Left colon (tissue), 2 donors: ENCODE results near the gene TRAP1. TPM values are rescaled to one million over a fixed set of nuclear protein-coding genes. Genes with fewer than 3 reads are reported as not detected.
A peak's percentile ranks its signal among the peaks of the same experiment; 100 is the strongest.
"Not testable (repeated sequence)": the region's sequence is repeated elsewhere in the genome, so short reads cannot be mapped to it uniquely, and the experiment has no call there.

ENCODE experiments used
- ATAC-seq: fragments of 200-7000 bp; cut with Tn5 transposase; one replicate; pipeline ENCODE4 v1.9.1; 2020; ENCODE audit warnings: mild to moderate bottlenecking, moderate library complexity
- DNase-seq, 2 donors: peaks; one replicate each; pipeline ENCODE4 v3.0.0-alpha.2; 2020
- intact Hi-C, 2 donors: fragments of 100-400 bp; cut with DNase I in 1 of 2; cut with micrococcal nuclease in 1 of 2; formaldehyde crosslinking; loops; one replicate each; pipeline versions ENCODE4 v1.11.2 to v1.14.0; 2022; cut with DNase I, micrococcal nuclease
- total RNA-seq, 2 donors: library from RNA; stranded (reverse); fragmentation: NEBNext Ultra II Directional; extraction: Animal tissue kit (Norgen Biotek cat#: 25700); gene quantifications; one replicate each; pipeline ENCODE4 v1.2.1, GENCODE V29; 2021
- donor health status: DM: no; HTN: no; CAD: no.
- donor health status: DM: yes; HTN: yes; CAD: no.

Gene TRAP1
- total RNA-seq, 2 donors from 2014 or later, result 71.2 to 98.5 TPM

DNA sequence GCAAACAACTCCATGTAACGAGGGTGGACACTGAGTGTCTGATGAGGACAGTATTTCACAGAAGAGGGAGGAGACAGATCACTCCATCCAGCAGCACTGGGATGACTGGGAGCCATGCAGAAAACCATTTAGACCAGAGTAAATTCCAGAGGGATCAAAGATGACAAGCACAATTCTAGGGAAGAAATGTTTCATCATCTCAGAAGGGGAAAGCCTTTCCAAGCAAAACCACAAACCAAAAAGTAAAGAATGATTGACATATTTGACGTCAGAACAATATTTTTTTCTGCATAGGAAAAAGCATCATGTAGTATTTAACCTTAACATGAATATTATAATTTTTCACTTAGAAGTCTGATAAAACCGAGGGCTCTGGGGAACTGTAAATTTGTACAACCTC lies 58.1 kb downstream of the TRAP1 start:
- DNase-seq (no peak), ATAC-seq (no peak)
- intact Hi-C loops, result no loop called here

DNA sequence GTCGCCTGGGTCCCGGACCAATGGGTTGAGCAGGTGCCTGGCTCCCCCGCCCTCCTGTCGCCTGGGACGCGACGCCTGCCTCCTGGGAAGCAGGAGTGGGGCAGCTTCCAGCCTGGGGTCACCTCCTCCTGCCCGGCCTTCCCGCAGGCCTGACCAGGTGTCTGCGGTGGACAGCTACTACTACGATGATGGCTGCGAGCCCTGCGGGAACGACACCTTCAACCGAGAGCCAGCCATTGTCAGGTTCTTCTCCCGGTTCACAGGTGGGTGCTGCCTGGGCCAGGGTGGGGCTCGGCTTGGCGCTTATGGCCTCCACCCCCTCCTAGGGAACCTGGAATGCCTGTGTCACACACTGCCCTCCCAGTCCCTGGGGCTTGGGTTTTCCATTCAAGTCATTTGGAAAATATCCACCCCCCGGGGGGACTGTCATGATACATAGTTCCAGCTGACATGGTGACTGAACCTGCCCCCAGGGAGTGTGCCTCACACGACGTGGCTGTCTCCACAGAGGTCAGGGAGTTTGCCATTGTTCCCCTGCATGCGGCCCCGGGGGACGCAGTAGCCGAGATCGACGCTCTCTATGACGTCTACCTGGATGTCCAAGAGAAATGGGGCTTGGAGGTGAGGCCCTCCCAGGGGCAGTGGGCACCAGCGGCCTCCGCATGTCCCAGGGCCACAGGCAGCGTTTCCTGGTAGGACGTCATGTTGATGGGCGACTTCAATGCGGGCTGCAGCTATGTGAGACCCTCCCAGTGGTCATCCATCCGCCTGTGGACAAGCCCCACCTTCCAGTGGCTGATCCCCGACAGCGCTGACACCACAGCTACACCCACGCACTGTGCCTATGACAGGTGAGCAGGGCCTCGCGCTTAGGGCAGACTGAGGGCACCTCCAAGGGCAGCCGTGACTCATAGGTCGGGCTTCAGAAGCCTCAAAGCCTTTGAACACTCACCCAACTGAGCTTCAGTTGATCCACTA lies 60.5 kb downstream of the TRAP1 start:
- peak in 1 of 2 donors; percentile 20 for DNase-seq
- intact Hi-C loops, result no loop called here

DNA sequence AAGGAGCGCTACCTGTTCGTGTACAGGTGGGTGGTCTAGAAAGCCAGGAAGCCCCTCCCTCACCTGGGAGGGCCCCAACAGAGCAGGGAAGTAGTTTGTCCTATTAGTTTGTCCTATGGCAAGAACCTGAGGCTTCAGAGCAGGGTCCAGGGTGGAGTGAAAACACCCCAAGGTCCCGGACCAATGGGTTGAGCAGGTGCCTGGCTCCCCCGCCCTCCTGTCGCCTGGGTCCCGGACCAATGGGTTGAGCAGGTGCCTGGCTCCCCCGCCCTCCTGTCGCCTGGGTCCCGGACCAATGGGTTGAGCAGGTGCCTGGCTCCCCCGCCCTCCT lies 61.2 kb downstream of the TRAP1 start:
- peak; percentile 14 for ATAC-seq
- intact Hi-C loops, DNase-seq: not testable (repeated sequence)

More for the DNA sequence above, 60.5 kb downstream of the TRAP1 start:
- peak; percentile 8 for ATAC-seq

DNA sequence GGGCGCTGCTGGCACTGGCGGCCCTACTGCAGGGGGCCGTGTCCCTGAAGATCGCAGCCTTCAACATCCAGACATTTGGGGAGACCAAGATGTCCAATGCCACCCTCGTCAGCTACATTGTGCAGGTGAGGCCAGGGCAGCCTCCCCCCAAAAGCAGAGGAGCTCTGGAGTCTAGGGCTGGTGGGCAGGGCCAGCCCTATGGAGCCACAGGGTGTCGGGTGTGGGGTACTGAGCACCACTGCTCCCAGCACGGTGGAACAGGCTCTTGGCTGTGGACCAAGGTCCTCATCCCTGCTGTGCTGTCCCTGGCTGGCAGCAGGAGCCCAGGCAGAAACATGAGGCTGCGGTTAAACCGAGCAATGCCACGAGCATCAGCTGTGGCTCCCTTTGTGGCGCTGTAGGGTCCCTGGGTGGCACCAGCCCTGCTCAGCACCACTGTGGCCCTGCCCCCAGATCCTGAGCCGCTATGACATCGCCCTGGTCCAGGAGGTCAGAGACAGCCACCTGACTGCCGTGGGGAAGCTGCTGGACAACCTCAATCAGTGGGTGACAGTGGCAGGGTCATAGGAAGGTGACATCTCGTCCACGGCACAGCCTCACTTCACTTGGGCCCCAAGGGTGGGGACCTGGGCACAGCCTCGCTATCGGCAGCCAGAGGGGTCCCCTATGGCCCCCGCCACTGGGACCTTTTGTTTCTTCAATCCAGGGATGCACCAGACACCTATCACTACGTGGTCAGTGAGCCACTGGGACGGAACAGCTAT lies 61.7 kb downstream of the TRAP1 start:
- DNase-seq, result peak; percentile 6 to 27
- intact Hi-C loops, result no loop called here
- no peak for ATAC-seq

DNA sequence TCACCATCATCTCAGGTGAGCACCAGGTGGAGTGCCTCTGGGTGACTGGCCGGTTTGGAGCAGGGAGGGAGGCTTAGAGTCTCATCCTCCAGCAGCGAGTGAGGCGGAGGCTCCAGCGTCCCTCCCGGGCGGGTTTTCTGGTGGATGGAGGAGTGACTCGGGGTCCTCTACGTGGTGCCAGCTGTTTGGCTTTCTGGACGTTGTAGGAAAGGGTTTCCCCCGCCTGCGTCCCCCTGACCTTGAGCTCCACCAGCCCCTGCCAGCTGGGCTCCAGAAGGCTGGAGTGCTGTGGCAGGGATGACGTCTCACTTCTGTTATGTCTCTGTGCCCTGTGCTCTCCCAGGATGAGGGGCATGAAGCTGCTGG lies 62.3 kb downstream of the TRAP1 start:
- intact Hi-C loops, result no loop called here
- ATAC-seq, result peak; percentile 6
- peak; percentile 8 to 22 for DNase-seq

- intact Hi-C loops, result no loop called here
- DNase-seq, result peak; percentile 75 to 80
- peak; percentile 77 for ATAC-seq
Observed at GRCh38 chr16:3654249-3654991, 62.9 kb downstream of the TRAP1 start, which contains the start of gene DNASE1. TSS of gene DNASE1 (plus strand) at chr16:3654691. CDS start at chr16:3655374, 683 bp downstream.

DNA sequence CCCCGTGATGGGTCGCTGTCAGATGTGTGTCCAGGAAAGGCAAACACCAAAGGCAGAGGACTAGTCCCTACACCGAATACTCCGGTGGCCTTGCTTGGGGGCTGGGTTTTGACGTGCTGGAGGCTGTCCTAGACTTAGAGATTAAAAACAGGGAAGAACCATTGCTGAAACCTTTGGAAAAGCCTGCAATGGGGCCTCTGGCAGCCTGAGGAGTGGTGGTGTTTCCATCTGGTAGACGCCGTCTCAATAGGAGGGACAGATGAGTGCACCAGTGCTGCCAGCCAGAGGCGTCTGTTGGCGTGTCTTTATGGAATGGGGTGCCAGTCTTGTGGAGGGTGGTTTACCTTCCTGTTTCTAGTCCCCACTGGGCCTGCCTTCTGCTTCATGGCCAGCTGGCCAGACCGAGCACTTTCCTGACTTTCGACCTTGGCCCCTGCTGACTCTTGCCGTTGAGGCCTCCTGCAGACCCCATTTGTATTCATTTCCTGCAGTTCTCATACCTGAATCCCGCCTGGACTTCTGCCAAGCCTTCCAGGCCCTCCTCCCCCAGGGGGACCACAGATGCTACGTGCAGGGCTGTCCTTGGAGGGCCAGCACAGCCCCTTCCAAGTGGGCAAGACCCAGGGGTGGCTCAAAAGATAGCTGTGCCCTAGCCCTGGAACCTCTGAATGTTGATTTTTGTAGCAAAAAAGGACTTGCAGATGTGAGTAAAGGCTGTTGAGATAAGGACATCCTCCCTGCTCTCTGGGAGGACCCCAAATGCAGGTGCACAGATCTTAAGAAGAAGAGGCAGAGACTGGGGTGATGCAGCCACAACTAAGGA lies 64.7 kb downstream of the TRAP1 start:
- intact Hi-C loops, result no loop called here
- DNase-seq, result peak; percentile 8 to 23

DNA sequence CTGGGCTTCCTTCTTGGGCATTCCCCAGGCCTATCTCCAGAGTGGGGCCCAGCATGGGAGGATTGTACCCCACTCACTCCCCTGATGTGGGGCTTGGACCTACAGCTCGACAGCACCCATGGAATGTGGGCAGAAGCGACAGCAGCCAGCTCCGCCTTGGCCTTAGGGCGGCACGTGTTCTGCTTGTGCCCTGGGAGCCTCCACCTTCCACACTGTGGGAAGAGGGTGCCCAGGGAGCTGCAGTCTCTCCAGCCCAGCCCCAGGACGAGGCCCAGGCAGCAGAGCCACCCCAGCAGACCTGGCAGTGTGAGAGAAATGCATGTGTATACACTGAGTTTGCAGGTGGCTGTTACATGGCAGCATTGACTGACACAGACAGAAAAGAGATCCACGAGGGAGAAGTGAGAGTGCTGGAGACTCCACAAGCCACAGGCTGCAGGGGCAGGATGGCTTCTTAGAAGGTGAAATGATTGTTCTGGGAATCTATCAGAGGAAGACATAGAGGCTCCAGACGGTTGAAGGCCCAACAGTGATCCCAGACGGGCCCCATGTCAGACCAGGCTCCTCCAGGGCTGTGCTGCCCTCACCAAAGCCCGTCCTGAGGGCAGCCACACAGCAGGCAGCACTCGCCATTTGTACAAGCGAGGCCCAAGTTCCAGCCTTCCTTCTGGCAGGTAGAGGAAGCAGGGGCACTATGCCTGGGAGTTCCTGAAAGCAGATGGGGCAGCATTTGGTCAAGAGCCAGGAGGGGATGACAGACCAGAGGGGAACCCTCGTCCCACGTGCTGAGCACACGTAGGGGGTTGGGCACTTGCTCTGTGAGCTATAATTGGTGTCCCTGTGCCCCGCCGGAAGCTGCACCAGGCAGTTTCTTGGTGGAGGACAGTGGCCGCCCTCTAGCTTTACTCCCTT lies 65.6 kb downstream of the TRAP1 start:
- no peak for ATAC-seq
- intact Hi-C loops, result no loop called here
- DNase-seq, result peak in 1 of 2 donors; percentile 2

More for the DNA sequence above, 64.7 kb downstream of the TRAP1 start:
- no peak for ATAC-seq

- peak in 1 of 2 donors; percentile 4 for DNase-seq
- intact Hi-C loops, result no loop called here
- no peak for ATAC-seq
Observed at GRCh38 chr16:3650631-3651265, 66.6 kb downstream of the TRAP1 start.

- ATAC-seq (peak; percentile 90), DNase-seq (peak; percentile 85 to 92)
- intact Hi-C loops, result no loop called here
Observed at GRCh38 chr16:3646348-3646920, 70.9 kb downstream of the TRAP1 start.

- intact Hi-C loops, result no loop called here
- peak; percentile 41 for ATAC-seq
- DNase-seq, result peak in 1 of 2 donors; percentile 4
Observed at GRCh38 chr16:3645504-3646347, 71.6 kb downstream of the TRAP1 start.

DNA sequence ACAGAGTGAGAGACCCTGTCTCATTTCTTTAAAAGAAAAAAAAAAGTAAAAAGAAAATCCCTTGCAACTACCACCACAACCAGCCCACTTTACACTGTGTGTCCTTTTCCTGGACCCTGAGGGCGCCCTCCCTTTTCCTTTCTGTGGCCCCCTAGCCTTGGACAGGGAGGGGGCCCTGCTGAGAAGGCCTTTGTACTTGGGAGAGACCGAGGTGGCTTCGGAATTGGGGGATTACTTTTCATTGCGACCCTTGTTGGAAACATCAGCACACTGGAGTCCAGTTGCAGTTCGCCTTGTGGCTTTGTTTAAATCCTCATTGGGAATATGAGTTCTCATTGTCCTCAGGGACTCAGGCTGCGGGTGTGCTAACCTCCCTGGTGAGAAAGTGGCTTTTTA lies 72.2 kb downstream of the TRAP1 start:
- ATAC-seq (no peak), DNase-seq (no peak)
- intact Hi-C loops, result no loop called here

- DNase-seq, result no peak
- intact Hi-C loops, result no loop called here
- no peak for ATAC-seq
Observed at GRCh38 chr16:3643095-3643730, 74.1 kb downstream of the TRAP1 start.

GRCh38 chr16:3642397-3643094 lies 74.8 kb downstream of the TRAP1 start:
- DNase-seq, result peak; percentile 42 to 53
- ATAC-seq, result peak; percentile 54
- intact Hi-C loops, result no loop called here
